HG03064 (cell line): Measurements from ENCODE around the gene EPHB3.

Experiments
- ATAC-seq: cut with Tn5 transposase; IDR thresholded peaks from one replicate; pipeline ENCODE4 v1.9.1; 2021; ENCODE audit warnings: low read depth; ENCODE audit not compliant: unreplicated experiment

EPHB3 gene

DNA sequence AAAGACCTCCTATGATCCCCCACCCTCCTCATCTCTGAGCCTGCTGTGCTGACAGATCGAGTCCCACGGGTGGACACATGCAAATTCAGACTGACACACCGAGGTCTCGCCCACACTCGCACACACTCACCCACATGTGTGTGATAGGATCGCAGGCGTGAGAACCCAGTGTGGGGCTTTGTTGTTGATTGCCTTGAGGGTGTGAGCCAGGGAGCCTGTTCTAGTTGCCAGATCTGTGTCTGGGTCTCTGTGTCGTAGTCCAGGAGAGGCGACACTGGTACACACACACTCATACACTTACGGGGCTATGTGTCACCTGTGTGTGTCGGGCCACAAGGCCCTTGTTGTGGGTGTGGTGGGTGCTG lies 2.0 kb downstream of the EPHB3 start:
- ATAC-seq, result no peak

DNA sequence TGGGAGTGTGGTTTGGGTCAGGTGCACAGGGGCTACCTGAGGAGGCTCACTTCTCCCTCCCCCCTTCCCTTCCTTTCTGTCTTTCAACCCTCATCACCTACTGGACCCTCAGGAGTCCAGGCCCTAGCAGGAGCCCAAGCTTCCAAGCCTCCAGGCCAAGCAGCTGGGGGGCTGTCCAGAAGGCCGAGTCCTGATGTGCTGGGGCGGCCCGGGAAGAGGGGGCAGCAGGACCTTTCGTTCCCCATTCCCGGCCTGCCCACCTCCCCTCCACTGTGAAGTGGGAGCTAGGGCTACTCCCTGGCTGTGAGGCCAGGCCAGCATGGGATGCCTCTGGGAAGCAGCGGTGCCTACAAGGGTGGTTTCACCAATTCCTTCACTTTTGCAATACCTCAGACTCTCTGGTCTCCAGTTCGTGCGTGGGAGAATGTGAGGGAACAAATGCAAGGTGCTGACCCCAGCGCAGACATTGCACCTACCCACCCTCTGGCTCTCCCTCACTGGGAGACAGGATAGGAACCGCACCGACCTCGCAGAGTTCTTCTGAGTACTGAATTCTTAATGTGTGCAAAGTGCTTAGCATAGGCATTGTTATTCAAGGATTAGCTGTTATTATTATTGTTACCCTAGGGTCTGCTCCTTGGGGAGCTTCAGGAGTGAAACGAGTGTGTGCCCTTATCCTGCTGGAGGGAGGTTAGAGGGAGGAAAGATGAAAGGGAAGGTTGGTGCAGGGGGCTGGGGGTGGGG lies 2.5 kb downstream of the EPHB3 start:
- ATAC-seq, result no peak

DNA sequence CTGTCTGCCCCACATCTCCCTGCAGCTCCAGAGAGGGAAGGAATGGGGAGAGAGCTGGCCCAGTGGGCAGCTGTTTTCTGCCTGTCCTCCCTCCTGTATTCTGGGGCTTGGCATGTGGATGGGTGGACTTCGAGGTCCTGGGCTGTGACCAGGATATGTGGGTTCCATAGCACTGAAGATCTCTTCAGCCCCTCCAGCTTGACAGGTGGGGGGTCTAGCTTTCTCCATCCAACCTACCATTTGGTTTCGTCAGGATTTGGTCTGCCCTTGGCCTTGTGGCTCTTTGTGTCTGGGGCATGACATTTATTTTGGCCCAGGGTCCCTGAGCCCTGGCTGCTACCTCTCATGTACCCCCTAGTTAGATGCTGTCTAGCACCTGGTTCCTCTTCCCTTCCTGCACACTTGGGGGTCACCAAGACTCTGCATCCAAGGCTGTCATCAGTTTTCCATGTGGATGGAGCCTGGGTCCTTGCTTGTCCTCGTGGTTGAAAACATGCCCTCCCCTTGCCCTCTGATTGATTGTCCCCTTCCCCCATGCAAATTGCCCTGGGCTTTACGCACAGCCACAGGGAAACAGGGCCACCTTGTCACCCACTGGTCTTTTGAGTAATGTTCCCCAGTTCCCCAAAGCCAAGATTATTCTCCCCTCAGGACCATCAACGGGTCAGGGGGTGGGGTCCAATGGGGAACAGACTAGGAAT lies 3.2 kb downstream of the EPHB3 start:
- no peak for ATAC-seq

DNA sequence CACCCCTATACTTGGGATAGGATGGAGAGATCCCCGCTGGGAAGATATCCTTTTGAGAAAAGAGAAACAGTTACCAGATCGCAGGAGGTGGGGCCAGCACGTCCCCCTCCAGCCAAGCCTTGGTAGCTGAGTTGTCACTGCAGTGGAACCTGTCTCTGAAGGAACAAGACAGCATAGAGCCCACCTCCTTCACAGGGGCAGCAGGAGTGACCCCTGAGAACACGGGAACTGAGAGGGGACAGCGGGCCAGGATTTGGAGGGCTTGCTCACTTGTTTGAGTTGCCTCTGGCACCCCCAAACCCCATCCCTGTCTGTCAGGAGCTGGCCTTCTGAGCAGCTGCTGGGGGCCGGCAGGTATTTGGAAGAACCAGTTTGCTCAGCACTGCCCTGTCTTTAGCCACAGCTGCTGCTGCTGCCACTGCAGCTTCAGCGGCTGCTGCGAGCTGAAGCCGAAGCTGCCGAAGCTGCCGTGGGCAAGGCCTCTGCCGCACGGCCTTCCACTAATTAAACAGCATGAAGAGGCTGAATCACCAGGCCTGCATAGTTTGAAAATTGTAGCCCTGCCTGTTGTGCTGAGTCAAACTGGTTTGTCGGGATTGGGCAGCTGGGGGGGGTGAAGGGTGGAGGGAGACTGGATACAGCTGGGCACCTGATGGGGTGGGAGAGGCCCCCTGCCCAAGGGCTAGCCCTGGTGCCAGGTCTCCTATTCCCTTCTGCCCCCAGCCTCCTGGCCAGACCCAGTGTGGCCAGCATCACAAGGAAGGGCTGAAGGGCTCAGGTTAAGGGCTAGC lies 4.0 kb downstream of the EPHB3 start:
- ATAC-seq, result no peak

DNA sequence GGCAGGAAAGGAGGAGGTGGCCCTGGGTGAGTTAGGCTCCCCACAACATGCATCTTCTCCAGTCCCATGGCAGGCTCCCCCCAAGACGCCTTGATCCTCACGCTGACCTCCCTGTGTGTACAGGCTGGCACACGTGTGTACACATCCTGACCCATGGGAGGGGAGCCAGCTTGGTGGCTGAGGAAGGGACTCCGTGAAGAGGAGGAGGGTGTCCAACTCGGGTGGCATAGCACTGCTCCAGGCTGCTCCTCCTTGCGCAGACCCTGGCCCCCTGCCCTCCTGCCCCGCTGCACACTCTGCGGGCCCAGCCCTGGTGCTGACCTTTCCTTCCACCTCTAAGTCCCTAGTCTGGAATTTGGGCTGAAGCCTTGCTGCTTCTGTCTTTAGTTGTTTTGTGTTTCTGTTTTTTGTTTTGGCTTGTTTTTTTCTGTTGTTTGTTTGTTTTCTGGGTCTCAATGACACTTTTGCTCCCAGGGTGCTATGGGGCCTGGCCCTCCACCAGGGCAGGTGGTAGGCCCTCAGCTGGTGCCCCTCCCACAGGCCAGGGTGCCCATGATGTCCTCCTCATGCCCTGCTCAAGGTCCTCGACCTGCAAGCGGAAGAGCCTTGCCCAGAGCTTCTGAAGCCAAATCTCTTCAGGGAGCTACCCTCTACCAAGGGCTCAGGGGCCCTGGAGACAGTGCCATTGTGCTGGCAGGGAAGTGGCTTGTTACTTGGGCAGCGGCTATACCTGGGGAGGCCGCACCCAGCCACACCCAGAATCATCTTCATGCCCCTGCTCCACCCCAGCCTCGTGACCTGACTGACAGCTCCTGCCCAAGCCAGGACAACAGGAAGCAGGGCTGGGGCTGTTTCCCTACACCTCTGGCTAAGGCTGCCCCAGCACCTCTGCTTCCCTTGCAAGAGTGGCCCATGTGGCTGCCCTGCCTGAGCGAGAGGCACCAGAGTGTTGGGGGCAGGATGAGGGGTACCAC lies 5.1 kb downstream of the EPHB3 start:
- ATAC-seq, result no peak

DNA sequence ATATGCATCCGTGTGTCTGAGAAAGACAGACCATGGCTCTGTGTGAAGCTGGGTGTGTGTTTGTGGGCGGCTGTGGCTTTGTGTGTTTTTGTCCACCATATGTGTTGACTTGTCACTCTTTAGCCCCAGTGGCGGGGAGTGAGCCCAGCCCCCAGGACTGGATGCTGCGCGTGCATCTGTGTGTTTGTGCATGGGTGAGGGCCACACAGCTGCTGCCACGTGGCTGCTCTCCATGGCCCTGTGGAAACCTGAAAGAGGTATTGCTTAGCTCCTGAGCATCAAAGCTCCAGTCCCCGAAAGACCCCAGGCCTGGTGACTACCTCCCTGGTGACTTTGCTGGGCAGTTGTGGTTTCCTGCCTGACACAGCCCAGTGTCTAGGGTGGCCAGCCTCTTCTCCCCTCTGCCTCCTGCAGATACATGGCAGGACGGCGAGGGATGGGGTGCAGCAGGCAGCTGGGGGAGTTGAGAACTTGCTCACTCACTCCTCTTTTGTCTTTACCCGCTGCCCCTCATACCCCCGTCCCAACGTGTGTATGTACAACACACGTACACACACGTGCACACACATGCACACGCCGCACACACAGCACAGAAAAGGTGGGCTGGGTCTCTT lies 6.5 kb downstream of the EPHB3 start:
- no peak for ATAC-seq

DNA sequence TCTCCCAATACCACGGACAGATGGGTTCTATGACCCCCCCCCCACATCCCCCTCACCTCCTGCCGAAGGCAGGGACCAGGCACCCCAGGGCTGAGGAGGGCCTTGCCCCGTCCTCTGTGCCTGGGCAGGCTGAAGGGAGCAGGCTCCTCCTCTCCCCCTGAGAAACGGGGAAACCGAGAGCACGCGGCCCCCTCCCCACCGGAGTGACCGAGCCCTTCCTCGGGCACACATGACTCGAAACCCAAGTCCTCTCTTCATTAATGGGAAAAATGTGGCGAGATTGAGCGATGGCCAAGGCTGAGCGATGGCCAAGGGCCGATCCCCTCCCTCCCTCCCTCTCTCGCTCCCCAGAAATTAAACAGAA lies 7.0 kb downstream of the EPHB3 start:
- no peak for ATAC-seq

DNA sequence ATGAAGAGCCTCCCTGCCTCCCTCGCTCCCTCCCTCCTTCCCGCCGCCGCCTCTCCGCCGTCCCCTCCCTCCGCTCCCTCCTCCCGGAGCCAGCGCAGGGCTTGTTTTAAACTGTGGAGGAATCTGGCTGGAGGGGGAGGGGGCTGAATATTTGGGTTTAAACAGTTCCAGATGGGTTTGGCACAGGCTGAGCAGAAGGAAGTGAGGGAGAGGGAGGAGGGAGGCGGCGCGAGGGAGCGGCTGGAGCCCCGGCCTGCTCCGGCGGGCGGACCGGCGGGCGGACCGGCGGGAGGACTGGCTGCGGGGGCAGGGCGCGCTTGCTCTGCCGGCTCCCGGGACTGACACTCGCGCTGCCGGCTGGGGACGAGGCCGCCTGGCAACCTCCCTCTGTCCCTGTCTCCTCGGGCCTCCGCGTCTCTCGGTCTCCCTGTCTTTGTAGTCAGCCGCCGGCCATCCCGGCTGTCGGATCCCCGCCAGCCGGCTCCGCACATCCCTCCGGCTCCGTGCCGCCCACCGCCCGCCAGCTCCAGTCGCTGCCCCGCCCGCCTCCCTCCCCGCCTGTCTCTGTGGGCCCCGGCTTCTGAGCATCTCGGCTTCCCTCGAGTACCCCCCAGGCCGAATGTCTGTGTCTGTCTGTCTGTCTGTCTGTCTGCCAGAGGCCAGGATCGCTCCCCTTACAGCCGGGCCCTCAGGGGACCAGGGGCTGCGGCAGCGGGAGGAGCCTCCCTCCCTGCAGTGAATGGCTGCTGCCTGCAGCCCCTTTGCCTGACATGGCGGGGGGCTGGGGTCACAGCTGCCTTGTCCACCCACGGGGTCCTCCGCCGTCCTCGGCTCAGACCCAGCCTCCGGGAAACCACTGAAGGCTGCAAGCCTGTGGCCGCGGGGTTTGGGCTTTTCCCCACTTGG lies 7.6 kb downstream of the EPHB3 start:
- ATAC-seq, result no peak

DNA sequence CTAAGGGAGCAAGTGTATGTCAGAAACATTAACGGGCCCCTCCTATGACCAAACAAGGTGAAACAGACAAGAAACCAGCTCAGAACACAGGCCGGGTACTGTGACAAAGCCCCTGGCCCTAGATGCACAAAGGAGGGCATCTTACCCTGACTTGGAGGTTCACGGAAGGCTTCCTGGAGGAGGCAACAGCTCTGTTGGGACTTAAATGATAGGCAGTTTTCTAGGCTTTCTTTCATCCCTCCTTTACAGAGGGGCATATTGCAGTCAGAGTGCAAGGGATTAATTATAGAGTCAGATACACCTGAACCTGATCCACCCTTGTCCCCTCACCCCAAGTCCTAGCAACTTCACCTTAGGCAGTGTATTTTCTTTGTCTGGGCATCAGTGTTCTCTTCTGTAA lies 8.4 kb downstream of the EPHB3 start:
- ATAC-seq, result no peak

DNA sequence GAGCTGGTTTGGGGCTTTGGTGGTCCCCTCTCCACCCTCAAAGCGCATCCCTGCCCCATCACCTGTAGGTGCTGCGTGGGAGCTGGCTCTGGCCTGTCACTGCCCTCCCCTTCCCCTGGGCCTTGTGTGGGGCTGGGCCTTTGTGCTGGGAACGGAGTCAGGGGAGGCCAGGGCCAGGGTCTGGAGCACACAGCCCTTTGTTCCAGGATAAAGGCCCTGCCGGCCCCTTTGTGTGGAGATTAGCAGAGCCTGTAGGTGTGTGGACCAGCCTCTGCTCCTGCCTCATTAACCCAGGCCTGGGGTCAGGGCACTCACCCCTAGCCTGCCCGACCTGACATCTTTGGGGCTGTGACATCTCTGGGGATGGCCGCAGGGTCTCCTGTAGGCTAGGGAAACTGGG lies 8.9 kb downstream of the EPHB3 start:
- no peak for ATAC-seq

DNA sequence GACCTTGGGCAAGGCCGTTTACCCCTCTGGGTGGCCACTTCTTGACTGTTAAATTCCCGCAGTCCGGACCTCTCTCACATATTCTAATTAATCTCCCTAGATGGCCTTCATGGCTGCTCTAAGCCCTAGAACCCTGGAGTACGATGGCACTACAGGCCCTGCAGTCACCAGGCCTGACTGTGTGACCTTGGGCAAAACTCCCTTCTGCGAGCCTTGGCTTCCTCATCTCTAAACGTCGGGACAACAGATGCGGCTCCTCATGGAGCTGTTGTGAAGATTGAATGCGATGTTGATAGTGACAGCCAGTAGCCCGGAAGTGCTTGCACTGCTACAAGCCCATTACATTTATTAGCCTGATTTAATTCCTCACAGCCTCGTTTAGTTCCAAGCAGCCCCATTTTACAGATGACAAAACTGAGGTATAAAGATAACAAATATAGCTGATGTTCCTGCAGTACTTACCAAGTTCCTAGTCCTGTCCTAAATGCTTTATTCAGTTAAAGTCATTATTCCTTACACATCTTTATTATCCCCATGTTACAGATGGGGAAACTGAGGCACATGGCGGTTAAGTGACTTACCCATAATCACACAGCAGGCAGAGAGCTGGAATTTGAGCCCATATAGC lies 10.3 kb downstream of the EPHB3 start:
- no peak for ATAC-seq

DNA sequence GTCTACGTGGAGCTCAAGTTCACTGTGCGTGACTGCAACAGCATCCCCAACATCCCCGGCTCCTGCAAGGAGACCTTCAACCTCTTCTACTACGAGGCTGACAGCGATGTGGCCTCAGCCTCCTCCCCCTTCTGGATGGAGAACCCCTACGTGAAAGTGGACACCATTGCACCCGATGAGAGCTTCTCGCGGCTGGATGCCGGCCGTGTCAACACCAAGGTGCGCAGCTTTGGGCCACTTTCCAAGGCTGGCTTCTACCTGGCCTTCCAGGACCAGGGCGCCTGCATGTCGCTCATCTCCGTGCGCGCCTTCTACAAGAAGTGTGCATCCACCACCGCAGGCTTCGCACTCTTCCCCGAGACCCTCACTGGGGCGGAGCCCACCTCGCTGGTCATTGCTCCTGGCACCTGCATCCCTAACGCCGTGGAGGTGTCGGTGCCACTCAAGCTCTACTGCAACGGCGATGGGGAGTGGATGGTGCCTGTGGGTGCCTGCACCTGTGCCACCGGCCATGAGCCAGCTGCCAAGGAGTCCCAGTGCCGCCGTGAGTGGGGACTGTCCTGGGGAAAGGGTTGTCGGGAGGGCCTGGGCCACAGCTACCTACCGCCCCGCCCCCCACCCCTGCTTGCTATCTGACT lies 11.2 kb downstream of the EPHB3 start:
- no peak for ATAC-seq

DNA sequence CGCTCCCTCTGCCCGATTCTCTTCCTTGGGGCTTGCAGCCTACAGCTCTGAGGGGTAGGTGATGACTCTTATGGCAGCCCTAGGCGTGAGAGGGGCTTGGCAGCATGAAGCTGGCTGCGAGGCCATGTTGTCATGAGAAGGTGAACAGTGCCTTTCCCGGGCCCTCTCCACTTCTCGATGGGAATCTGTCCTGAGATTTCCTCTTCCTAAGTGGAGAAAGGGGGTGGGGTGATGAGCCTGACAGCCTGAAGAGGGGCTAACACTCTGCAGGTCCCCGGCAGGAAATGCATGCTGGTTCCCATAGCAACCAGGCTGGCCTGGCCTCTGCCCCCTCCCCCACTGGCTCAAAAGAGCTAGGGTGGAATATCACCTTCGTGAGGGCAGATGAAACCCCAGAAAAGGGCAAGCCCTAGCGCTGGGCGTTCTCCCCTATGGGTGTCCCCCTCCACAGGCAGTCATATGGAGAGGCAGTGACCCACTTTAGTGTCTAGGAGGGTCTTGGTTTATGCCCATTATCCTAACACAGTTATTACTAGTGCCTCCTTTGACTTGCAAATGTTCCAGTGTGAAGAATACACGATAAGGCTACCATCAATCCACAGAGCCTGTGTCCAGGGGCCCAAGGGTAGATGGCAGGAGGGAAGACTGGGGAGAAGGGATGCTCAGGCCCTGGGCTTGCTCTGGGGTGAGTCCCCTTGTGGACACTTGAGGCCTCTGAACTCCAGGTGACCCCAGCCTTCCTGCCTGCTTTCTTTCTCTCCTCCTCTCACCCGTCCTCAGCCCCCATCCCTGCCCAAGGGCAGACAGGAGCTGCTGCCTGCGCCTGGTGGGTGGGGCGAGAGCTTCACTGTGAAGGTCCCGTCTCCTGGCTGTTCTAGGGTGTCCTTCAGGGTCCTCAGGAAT lies 13.2 kb downstream of the EPHB3 start:
- no peak for ATAC-seq

DNA sequence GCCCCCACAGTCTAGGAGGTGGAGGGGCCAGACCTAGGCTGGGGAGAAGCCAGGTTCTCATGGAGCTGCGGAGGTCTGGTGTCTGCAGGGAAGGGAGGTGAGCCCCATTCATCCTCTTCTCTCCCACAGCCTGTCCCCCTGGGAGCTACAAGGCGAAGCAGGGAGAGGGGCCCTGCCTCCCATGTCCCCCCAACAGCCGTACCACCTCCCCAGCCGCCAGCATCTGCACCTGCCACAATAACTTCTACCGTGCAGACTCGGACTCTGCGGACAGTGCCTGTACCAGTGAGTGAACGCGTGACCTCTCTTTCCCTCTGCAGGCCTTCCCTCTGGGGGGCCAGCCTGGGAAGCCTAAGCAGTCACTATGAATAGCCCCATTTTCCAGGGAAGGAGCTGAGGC lies 14.1 kb downstream of the EPHB3 start:
- ATAC-seq, result no peak

DNA sequence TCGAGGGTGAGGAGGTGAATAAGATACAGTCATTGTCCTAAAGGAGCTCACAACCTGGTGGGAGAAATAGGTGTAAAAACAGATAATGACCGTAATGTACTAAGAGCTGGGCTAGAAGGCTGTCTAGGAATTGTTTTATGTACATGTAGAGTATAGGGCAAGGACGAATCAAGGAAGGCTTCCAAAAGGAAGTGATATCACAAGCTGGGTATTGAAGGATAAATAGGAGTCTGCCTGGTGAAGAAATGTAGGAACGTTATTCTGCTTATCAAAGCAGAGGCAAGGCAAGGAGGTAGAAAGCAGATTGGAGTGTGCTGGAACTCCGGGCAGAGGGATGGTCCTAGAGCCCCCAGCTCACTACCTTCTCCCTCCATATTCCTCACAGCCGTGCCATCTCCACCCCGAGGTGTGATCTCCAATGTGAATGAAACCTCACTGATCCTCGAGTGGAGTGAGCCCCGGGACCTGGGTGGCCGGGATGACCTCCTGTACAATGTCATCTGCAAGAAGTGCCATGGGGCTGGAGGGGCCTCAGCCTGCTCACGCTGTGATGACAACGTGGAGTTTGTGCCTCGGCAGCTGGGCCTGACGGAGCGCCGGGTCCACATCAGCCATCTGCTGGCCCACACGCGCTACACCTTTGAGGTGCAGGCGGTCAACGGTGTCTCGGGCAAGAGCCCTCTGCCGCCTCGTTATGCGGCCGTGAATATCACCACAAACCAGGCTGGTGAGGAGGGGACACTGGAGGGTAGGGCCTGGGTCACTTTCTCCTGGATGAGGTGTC lies 15.1 kb downstream of the EPHB3 start:
- ATAC-seq, result no peak

DNA sequence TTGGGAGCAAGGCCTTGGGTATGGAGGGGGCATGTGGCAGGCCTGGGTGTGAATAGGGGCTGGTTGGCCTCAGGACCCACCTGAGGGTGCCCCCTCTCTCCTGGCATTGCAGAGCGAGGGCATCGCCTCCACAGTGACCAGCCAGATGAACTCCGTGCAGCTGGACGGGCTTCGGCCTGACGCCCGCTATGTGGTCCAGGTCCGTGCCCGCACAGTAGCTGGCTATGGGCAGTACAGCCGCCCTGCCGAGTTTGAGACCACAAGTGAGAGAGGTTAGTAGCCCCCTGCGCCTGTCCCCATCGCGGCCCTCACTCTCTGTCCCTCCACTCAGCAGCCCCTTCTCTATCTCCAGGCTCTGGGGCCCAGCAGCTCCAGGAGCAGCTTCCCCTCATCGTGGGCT lies 16.0 kb downstream of the EPHB3 start:
- ATAC-seq, result no peak
